Activated T-cell treated with anti-CD3 and anti-CD28 coated beads for 48 hours (primary cell): ENCODE measurements around the gene PCDHA5.
"Not testable (repeated sequence)": the region's sequence is repeated elsewhere in the genome, so short reads cannot be mapped to it uniquely, and the experiment has no call there.

Experiments
- DNase-seq: peaks from one replicate; pipeline ENCODE4 v3.0.0-alpha.2; 2020; ENCODE audit warnings: low read depth

The PCDHA5 gene

DNA sequence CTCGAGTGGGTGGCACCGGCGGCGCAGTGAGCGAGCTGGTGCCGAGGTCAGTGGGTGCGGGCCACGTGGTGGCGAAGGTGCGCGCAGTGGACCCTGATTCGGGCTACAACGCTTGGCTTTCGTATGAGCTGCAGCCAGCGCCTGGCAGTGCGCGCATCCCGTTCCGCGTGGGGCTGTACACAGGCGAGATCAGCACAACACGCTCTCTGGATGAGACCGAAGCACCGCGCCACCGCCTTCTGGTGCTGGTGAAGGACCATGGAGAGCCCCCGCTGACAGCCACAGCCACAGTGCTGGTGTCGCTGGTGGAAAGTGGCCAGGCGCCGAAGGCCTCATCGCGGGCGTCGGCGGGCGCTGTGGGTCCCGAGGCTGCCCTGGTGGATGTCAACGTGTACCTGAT, 2.1 kb downstream of the PCDHA5 start:
- no peak for DNase-seq

DNA sequence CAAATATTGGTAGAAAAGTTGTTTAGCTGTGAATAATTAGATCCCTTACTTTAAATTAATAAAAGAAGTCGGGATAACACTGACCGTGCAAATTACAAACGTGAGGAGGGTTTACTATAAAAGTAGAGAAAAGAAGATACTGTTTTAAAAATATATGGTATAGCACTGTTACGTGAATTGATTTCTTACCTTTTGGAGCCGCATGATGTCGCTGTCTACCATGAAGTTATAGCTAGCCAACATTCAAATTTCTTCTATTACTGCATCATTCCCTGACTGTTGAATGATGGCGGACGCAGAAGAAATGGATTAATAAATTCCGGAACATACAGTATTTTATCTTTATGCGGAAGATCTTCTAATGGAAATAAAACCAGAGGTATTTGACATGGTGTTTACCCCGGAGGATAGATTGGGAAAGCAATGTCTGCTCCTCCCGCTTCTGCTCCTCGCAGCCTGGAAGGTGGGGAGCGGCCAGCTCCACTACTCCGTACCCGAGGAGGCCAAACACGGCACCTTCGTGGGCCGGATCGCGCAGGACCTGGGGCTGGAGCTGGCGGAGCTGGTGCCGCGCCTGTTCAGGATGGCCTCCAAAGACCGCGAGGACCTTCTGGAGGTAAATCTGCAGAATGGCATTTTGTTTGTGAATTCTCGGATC, 6.4 kb downstream of the PCDHA5 start, which contains the start of gene PCDHA6:
Gene PCDHA6, plus strand, starts transcription at position 257 of the 658 bp plus-strand sequence. Its CDS starts 132 bp downstream, at position 389.
- no peak for DNase-seq

DNA sequence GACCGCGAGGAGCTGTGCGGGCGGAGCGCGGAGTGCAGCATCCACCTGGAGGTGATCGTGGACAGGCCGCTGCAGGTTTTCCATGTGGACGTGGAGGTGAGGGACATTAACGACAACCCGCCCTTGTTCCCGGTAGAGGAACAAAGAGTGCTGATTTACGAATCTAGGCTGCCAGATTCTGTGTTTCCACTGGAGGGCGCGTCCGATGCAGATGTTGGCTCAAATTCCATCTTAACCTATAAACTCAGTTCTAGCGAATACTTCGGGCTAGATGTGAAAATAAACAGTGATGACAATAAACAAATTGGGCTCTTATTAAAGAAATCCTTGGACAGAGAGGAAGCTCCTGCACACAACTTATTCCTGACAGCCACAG, 6.9 kb downstream of the PCDHA5 start:
- no peak for DNase-seq

DNA sequence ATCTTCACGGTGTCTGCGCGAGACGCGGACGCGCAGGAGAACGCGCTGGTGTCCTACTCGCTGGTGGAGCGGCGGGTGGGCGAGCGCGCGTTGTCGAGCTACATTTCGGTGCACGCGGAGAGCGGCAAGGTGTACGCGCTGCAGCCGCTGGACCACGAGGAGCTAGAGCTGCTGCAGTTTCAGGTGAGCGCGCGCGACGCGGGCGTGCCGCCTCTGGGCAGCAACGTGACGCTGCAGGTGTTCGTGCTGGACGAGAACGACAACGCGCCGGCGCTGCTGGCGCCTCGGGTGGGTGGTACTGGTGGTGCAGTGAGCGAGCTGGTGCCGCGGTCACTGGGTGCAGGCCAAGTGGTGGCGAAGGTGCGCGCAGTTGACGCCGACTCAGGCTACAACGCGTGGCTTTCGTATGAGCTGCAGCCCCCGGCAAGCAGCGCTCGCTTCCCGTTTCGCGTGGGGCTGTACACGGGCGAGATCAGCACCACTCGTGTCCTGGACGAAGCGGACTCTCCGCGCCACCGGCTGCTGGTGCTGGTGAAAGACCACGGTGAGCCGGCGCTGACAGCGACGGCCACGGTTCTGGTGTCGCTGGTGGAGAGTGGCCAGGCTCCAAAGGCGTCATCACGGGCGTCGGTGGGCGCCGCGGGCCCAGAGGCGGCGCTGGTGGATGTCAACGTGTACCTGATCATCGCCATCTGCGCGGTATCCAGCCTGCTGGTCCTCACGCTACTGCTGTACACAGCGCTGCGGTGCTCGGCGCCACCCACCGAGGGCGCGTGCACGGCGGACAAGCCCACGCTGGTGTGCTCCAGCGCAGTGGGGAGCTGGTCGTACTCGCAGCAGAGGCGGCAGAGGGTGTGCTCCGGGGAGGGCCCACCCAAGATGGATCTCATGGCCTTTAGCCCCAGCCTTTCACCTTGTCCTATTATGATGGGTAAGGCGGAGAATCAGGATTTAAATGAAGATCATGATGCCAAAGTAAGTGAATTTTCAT, 8.4 kb downstream of the PCDHA5 start:
- DNase-seq = not testable (repeated sequence)

DNA sequence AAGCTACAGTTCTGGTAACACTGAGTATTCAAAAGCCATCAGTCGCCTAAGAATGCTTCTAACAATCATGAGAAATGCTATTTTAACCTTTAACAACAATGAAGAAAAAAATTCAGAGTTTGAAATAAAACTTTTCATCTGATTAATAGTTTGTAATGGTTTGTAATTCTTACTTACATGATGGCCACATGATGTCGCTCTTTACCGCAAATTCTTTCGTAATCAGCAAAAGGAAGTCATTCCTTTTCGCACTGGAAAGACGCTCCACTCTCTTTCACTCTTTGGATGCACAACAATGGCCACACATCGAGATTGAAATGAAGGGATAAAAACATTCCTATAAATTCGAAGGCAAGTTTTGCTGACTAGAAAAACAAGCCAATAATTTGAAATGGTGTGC, 12.6 kb downstream of the PCDHA5 start, which contains the start of gene PCDHA7:
Gene PCDHA7, plus strand, starts transcription at position 277 of the 400 bp plus-strand sequence. Its CDS starts 115 bp downstream, at position 392.
- no peak for DNase-seq

DNA sequence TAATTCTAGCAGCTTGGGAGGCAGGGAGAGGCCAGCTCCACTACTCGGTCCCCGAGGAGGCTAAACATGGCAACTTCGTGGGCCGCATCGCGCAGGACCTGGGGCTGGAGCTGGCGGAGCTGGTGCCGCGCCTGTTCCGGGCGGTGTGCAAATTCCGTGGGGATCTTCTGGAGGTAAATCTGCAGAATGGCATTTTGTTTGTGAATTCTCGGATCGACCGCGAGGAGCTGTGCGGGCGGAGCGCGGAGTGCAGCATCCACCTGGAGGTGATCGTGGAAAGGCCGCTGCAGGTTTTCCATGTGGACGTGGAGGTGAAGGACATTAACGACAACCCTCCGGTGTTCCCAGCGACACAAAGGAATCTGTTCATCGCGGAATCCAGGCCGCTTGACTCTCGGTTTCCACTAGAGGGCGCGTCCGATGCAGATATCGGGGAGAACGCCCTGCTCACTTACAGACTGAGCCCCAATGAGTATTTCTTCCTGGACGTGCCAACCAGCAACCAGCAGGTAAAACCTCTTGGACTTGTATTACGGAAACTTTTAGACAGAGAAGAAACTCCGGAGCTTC, 13.1 kb downstream of the PCDHA5 start:
- not testable (repeated sequence) for DNase-seq

DNA sequence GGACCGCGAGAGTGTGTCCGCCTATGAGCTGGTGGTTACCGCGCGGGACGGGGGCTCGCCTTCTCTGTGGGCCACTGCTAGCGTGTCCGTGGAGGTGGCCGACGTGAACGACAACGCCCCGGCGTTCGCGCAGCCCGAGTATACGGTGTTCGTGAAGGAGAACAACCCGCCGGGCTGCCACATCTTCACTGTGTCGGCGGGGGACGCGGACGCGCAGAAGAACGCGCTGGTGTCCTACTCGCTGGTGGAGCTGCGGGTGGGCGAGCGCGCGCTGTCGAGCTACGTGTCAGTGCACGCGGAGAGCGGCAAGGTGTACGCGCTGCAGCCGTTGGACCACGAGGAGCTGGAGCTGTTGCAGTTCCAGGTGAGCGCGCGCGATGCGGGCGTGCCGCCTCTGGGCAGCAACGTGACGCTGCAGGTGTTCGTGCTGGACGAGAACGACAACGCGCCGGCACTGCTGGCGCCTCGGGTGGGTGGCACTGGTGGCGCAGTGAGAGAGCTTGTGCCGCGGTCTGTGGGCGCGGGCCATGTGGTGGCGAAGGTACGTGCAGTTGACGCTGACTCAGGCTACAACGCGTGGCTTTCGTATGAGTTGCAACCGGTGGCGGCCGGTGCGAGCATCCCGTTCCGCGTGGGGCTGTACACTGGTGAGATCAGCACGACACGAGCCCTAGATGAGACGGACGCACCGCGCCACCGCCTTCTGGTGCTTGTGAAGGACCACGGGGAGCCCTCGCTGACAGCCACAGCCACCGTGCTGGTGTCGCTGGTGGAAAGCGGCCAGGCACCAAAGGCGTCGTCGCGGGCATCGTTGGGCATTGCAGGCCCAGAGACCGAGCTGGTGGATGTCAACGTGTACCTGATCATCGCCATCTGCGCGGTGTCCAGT, 14.5 kb downstream of the PCDHA5 start:
- DNase-seq = no peak

DNA sequence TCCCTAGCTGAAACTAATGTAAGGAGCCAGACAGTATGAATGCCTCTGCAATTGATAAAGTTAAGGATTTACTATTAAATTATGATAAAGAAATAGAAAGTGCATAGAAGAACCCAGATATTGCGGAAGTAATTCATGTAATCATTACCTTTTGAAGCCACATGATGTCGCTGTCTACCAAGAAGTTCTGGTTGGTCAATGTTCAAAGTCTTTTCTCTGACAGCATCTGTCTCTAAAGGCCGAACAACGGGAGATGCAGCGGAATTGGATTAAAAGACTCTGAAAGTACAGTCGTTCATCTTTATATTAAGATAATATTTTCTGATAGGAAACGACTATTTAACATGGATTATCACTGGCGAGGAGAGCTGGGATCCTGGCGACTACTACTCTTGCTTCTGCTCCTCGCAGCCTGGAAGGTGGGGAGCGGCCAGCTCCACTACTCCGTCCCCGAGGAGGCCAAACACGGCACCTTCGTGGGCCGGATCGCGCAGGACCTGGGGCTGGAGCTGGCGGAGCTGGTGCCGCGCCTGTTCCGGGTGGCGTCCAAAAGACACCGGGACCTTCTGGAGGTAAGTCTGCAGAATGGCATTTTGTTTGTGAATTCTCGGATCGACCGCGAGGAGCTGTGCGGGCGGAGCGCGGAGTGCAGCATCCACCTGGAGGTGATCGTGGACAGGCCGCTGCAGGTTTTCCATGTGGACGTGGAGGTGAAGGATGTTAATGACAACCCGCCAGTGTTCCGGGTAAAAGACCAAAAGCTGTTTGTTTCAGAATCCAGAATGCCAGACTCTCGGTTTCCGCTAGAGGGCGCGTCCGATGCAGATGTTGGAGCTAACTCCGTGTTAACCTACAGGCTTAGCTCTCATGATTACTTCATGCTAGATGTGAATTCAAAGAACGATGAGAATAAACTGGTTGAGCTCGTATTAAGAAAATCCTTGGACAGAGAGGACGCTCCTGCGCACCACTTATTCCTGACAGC, 19.9 kb downstream of the PCDHA5 start, which contains the start of gene PCDHA8:
Gene PCDHA8, plus strand, starts transcription at position 210 of the 985 bp plus-strand sequence. Its CDS starts 135 bp downstream, at position 345.
- no peak for DNase-seq

DNA sequence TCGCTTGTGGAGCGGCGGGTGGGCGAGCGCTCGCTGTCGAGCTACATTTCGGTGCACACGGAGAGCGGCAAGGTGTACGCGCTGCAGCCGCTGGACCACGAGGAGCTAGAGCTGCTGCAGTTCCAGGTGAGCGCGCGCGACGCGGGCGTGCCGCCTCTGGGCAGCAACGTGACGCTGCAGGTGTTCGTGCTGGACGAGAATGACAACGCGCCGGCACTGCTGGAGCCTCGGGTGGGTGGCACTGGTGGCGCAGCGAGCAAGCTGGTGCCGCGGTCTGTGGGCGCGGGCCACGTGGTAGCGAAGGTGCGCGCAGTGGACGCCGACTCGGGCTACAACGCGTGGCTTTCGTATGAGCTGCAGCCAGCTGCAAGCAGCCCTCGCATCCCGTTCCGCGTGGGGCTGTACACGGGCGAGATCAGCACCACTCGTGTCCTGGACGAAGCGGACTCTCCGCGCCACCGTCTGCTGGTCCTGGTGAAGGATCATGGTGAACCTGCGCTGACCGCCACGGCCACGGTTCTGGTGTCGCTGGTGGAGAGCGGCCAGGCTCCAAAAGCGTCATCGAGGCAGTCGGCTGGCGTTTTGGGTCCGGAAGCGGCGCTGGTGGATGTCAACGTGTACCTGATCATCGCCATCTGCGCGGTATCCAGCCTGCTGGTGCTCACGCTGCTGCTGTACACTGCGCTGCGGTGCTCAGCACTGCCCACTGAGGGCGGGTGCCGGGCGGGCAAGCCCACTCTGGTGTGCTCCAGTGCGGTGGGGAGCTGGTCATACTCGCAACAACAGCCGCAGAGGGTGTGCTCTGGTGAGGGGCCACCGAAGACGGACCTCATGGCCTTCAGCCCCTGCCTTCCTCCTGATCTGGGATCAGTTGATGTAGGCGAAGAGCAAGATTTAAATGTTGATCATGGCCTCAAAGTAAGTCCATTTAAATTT, 21.7 kb downstream of the PCDHA5 start:
- no peak for DNase-seq

DNA sequence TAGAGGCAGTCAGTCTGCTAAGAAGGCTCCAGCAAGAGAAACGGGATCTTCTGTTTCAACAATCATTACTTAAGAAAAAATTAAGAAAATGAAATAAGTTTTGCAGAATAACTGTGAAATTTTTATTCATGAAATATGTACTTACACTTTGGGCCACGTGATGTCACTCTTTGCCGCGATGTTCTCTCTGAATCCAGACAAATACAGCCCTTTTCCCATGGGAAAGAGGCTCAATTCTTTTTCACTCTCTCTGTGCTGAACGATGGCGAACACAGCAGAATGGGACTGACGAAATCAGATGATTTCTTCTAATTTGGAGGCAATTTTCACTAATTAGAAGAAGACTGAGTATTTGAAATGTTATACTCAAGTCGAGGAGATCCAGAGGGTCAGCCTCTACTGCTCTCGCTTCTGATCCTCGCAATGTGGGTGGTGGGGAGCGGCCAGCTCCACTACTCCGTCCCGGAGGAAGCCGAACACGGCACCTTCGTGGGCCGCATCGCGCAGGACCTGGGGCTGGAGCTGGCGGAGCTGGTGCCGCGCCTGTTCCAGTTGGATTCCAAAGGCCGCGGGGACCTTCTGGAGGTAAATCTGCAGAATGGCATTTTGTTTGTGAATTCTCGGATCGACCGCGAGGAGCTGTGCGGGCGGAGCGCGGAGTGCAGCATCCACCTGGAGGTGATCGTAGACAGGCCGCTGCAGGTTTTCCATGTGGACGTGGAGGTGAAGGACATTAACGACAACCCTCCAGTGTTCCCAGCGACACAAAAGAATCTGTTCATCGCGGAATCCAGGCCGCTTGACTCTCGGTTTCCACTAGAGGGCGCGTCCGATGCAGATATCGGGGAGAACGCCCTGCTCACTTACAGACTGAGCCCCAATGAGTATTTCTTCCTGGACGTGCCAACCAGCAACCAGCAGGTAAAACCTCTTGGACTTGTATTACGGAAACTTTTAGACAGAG, 27.0 kb downstream of the PCDHA5 start, which contains the start of gene PCDHA9:
Gene PCDHA9, plus strand, starts transcription at position 244 of the 964 bp plus-strand sequence. Its CDS starts 114 bp downstream, at position 358.
- not testable (repeated sequence) for DNase-seq

DNA sequence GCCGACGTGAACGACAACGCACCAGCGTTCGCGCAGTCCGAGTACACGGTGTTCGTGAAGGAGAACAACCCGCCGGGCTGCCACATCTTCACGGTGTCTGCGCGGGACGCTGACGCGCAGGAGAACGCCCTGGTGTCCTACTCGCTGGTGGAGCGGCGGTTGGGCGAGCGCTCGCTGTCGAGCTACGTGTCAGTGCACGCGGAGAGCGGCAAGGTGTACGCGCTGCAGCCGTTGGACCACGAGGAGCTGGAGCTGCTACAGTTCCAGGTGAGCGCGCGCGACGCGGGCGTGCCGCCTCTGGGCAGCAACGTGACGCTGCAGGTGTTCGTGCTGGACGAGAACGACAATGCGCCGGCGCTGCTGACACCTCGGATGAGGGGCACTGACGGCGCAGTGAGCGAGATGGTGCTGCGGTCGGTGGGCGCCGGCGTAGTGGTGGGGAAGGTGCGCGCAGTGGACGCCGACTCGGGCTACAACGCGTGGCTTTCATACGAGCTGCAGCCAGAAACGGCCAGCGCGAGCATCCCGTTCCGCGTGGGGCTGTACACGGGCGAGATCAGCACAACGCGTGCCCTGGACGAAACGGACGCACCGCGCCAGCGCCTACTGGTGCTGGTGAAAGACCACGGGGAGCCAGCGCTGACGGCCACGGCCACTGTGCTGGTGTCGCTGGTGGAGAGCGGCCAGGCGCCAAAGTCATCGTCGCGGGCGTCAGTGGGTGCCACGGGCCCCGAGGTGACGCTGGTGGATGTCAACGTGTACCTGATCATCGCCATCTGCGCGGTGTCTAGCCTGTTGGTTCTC, 28.6 kb downstream of the PCDHA5 start:
- not testable (repeated sequence) for DNase-seq

DNA sequence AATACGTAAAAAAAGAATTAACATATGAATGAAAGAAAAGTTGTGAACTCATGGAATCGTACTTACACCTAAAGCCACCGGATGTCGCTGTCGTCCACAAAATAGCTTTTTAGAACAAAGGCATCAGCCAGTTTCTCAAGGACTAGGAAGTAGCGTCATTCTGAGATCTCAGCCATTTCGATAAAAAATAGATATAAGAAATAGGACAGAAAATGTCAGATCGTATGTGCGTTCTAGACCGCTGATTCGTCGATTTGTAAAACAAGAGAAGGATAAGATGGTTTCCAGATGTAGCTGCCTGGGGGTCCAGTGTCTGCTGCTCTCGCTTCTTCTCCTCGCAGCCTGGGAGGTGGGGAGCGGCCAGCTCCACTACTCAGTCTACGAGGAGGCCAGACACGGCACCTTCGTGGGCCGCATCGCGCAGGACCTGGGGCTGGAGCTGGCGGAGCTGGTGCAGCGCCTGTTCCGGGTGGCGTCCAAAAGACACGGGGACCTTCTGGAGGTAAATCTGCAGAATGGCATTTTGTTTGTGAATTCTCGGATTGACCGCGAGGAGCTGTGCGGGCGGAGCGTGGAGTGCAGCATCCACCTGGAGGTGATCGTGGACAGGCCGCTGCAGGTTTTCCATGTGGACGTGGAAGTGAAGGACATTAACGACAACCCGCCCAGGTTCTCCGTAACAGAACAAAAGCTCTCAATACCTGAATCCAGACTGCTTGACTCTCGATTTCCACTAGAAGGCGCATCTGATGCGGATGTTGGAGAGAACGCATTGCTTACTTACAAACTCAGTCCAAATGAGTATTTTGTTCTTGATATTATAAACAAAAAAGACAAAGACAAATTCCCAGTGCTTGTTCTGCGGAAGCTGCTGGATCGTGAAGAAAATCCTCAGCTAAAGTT, 34.6 kb downstream of the PCDHA5 start, which contains the start of gene PCDHA10:
Gene PCDHA10, plus strand, starts transcription at position 126 of the 903 bp plus-strand sequence. Its CDS starts 152 bp downstream, at position 278.
- no peak for DNase-seq

DNA sequence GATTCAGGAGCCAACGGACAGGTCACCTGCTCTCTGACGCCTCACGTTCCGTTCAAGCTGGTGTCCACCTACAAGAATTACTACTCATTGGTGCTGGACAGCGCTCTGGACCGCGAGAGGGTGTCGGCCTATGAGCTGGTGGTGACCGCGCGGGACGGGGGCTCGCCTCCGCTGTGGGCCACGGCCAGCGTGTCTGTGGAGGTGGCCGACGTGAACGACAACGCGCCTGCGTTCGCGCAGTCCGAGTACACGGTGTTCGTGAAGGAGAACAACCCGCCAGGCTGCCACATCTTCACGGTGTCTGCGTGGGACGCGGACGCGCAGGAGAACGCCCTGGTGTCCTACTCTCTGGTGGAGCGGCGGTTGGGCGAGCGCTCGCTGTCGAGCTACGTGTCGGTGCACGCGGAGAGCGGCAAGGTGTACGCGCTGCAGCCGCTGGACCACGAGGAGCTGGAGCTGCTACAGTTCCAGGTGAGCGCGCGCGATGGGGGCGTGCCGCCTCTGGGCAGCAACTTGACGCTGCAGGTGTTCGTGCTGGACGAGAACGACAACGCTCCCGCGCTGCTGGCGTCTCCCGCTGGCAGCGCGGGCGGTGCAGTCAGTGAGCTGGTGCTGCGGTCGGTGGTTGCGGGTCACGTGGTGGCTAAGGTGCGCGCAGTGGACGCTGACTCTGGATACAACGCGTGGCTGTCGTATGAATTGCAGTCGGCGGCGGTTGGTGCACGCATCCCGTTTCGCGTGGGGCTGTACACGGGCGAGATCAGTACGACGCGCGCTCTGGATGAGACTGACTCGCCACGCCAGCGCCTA, 36.0 kb downstream of the PCDHA5 start:
- DNase-seq = no peak

DNA sequence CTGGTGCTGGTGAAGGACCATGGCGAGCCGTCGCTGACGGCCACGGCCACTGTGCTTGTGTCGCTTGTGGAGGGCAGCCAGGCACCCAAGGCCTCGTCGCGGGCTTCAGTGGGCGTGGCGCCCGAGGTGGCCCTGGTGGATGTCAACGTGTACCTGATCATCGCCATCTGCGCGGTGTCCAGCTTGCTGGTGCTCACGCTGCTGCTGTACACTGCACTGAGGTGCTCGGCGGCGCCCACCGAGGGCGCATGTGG, 36.5 kb downstream of the PCDHA5 start:
- no peak for DNase-seq
